AG10803 (cell line): ENCODE data around the gene MANBA.

Experiments used
- DNase-seq: peaks from one replicate; pipeline ENCODE4 v3.0.0; 2010; ENCODE audit warnings: low read depth
- H3K4me3 ChIP-seq: 2 replicates; pipeline ENCODE4 v1.5.1; 2011; ENCODE audit warnings: mild to moderate bottlenecking, low read length, control low read depth
- CTCF ChIP-seq: conservative IDR thresholded peaks from 2 replicates; pipeline ENCODE4 v1.5.1; 2011; ENCODE audit warnings: mild to moderate bottlenecking, low read length, control low read depth, inconsistent platforms

MANBA gene

GRCh38 chr4:102632241-102633065, 128.3 kb downstream of the MANBA start:
- no peak overlapping the region for H3K4me3 ChIP-seq
- DNase-seq: peak; percentile 17
- no peak for TF ChIP-seq CTCF

GRCh38 chr4:102631616-102632015, 129.2 kb downstream of the MANBA start:
- no peak for DNase-seq
- H3K4me3 ChIP-seq: no peak overlapping the region
- TF ChIP-seq CTCF: no peak

- no peak for DNase-seq
- no peak overlapping the region for H3K4me3 ChIP-seq
- TF ChIP-seq CTCF: no peak
Observed at GRCh38 chr4:102629673-102630072, 131.1 kb downstream of the MANBA start.

- no peak for TF ChIP-seq CTCF
- no peak overlapping the region for H3K4me3 ChIP-seq
- no peak for DNase-seq
Observed at GRCh38 chr4:102627831-102628523, 132.8 kb downstream of the MANBA start.

- peak; percentile 41 for TF ChIP-seq CTCF
- H3K4me3 ChIP-seq: no peak overlapping the region
- peak; percentile 52 for DNase-seq
Observed at GRCh38 chr4:102625232-102625930, 135.4 kb downstream of the MANBA start.

DNA sequence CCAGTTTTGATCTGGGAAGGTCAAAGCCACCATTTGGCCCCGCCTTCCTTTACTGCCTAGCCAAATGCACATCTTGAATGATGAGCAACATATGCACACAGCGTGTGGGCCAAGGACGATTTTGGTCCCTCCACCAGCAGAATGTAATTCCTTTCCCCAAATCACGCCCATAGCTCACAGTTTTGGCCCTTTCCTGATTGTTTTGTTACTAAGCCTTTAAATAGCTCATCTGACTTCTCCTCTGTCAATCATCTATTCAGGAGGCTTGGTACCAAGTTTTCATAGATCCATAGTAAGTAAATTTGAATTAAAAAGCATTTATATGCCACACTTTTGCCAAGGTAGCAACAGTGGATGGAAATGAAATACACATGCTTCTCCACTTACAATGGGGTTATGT, 136.3 kb downstream of the MANBA start:
- DNase-seq: no peak
- no peak for TF ChIP-seq CTCF
- H3K4me3 ChIP-seq: no peak overlapping the region
